Activated T-cell treated with anti-CD3 and anti-CD28 coated beads, Interleukin-2, amount 50 U/mL, for 4 hours (primary cell): Measurements from ENCODE around the gene KIF13A. TPM values are rescaled to one million over a fixed set of nuclear protein-coding genes. Genes with fewer than 3 reads are reported as not detected.

ENCODE experiments used
- ATAC-seq, 2 donors: fragments of 200-7000 bp; cut with Tn5 transposase; one replicate each; pipeline ENCODE4 v1.10.0; 2021
- DNase-seq: peaks from one replicate; pipeline ENCODE4 v3.0.0-alpha.2; 2020
- H3K27me3 Mint-ChIP-seq: one replicate; pipeline ENCODE4 v1.8.0; 2021; ENCODE audit warnings: low read depth, mixed read lengths
- H3K36me3 Mint-ChIP-seq: one replicate; pipeline ENCODE4 v1.8.0; 2022; ENCODE audit warnings: mixed read lengths; ENCODE audit not compliant: insufficient read depth
- H3K4me1 Mint-ChIP-seq: one replicate; pipeline ENCODE4 v1.8.0; 2021; ENCODE audit warnings: low read depth, mixed read lengths
- H3K4me3 Mint-ChIP-seq: one replicate; pipeline ENCODE4 v1.8.0; 2021; ENCODE audit warnings: mild to moderate bottlenecking, moderate library complexity, mixed read lengths
- H3K9me3 Mint-ChIP-seq: one replicate; pipeline ENCODE4 v1.8.0; 2021; ENCODE audit warnings: mixed read lengths
- total RNA-seq, 3 donors: library from RNA; stranded (reverse); gene quantifications; one replicate each; pipeline ENCODE4 v1.2.1, GENCODE V29; 2021

KIF13A gene
- total RNA-seq, 3 donors from 2014 or later = 0.29 to 0.63 (median 0.43) TPM

GRCh38 chr6:17941318-17941717 lies 46.1 kb downstream of the KIF13A start:
- Mint-ChIP-seq H3K9me3 (peaks cover 3% of the 10 kb centered on the region), H3K36me3 (no peaks in the 10 kb centered on the region), H3K4me1 (no peaks in the 10 kb centered on the region), H3K27me3 (peaks cover 15% of the 10 kb centered on the region), H3K4me3 (no peak overlapping the region)
- no peak for ATAC-seq
- no peak for DNase-seq

- Mint-ChIP-seq H3K4me3 (no peak overlapping the region), H3K4me1 (no peaks in the 10 kb centered on the region), H3K9me3 (peaks cover 3% of the 10 kb centered on the region), H3K27me3 (peaks cover 15% of the 10 kb centered on the region), H3K36me3 (no peaks in the 10 kb centered on the region)
- DNase-seq (no peak), ATAC-seq (no peak)
Measured at GRCh38 chr6:17940151-17940792, 47.2 kb downstream of the KIF13A start.

GRCh38 chr6:17938901-17939300 lies 48.5 kb downstream of the KIF13A start:
- no peak for DNase-seq
- Mint-ChIP-seq H3K36me3 (no peaks in the 10 kb centered on the region), H3K4me1 (no peaks in the 10 kb centered on the region), H3K27me3 (peaks cover 10% of the 10 kb centered on the region), H3K9me3 (peaks cover 3% of the 10 kb centered on the region), H3K4me3 (no peak overlapping the region)
- no peak for ATAC-seq

- DNase-seq (no peak), ATAC-seq (no peak)
- Mint-ChIP-seq H3K27me3 (peaks cover 5% of the 10 kb centered on the region), H3K4me3 (no peak overlapping the region), H3K9me3 (peaks cover 3% of the 10 kb centered on the region), H3K4me1 (no peaks in the 10 kb centered on the region), H3K36me3 (no peaks in the 10 kb centered on the region)
Measured at GRCh38 chr6:17935188-17936149, 52.0 kb downstream of the KIF13A start.

GRCh38 chr6:17933716-17934115 lies 53.7 kb downstream of the KIF13A start:
- ATAC-seq = no peak
- DNase-seq = no peak
- H3K27me3 Mint-ChIP-seq = peaks cover 3% of the 10 kb centered on the region
- no peaks in the 10 kb centered on the region for H3K9me3 Mint-ChIP-seq
- H3K36me3 Mint-ChIP-seq = no peaks in the 10 kb centered on the region
- H3K4me1 Mint-ChIP-seq = no peaks in the 10 kb centered on the region
- H3K4me3 Mint-ChIP-seq = no peak overlapping the region

GRCh38 chr6:17932330-17932852 lies 55.0 kb downstream of the KIF13A start:
- Mint-ChIP-seq H3K4me1 (no peaks in the 10 kb centered on the region), H3K4me3 (no peak overlapping the region), H3K9me3 (no peaks in the 10 kb centered on the region), H3K36me3 (no peaks in the 10 kb centered on the region), H3K27me3 (peaks cover 3% of the 10 kb centered on the region)
- ATAC-seq (no peak), DNase-seq (no peak)

- DNase-seq (no peak), ATAC-seq (no peak)
- H3K9me3 Mint-ChIP-seq = no peaks in the 10 kb centered on the region
- no peaks in the 10 kb centered on the region for H3K36me3 Mint-ChIP-seq
- H3K27me3 Mint-ChIP-seq = peaks cover 3% of the 10 kb centered on the region
- no peaks in the 10 kb centered on the region for H3K4me1 Mint-ChIP-seq
- H3K4me3 Mint-ChIP-seq = no peak overlapping the region
Measured at GRCh38 chr6:17931227-17931626, 56.2 kb downstream of the KIF13A start.

GRCh38 chr6:17930321-17930993 lies 57.0 kb downstream of the KIF13A start:
- no peaks in the 10 kb centered on the region for H3K4me1 Mint-ChIP-seq

GRCh38 chr6:17928514-17929430 lies 58.7 kb downstream of the KIF13A start:
- H3K36me3 Mint-ChIP-seq = no peaks in the 10 kb centered on the region
- no peak for DNase-seq
- no peaks in the 10 kb centered on the region for H3K4me1 Mint-ChIP-seq
- H3K27me3 Mint-ChIP-seq = peaks cover 3% of the 10 kb centered on the region
- no peaks in the 10 kb centered on the region for H3K9me3 Mint-ChIP-seq
- no peak overlapping the region for H3K4me3 Mint-ChIP-seq
- ATAC-seq = no peak

More at GRCh38 chr6:17930321-17930993, 57.0 kb downstream of the KIF13A start:
- ATAC-seq (no peak), DNase-seq (no peak)
- Mint-ChIP-seq H3K36me3 (no peaks in the 10 kb centered on the region), H3K9me3 (no peaks in the 10 kb centered on the region), H3K4me3 (no peak overlapping the region), H3K27me3 (peaks cover 3% of the 10 kb centered on the region)

GRCh38 chr6:17927705-17928104 lies 59.7 kb downstream of the KIF13A start:
- no peak for ATAC-seq
- Mint-ChIP-seq H3K9me3 (no peaks in the 10 kb centered on the region), H3K4me1 (no peaks in the 10 kb centered on the region), H3K4me3 (no peak overlapping the region), H3K36me3 (no peaks in the 10 kb centered on the region), H3K27me3 (peaks cover 3% of the 10 kb centered on the region)
- DNase-seq = no peak

- DNase-seq = no peak
- no peaks in the 10 kb centered on the region for H3K27me3 Mint-ChIP-seq
- no peaks in the 10 kb centered on the region for H3K4me1 Mint-ChIP-seq
- no peaks in the 10 kb centered on the region for H3K36me3 Mint-ChIP-seq
- no peak overlapping the region for H3K4me3 Mint-ChIP-seq
- ATAC-seq = no peak
- H3K9me3 Mint-ChIP-seq = no peaks in the 10 kb centered on the region
Measured at GRCh38 chr6:17923401-17923863, 64.0 kb downstream of the KIF13A start.

- Mint-ChIP-seq H3K4me3 (no peak overlapping the region), H3K4me1 (no peaks in the 10 kb centered on the region), H3K27me3 (no peaks in the 10 kb centered on the region), H3K36me3 (no peaks in the 10 kb centered on the region), H3K9me3 (no peaks in the 10 kb centered on the region)
- ATAC-seq (no peak), DNase-seq (no peak)
Measured at GRCh38 chr6:17921454-17921853, 66.0 kb downstream of the KIF13A start.

GRCh38 chr6:17919496-17919895 lies 67.9 kb downstream of the KIF13A start:
- no peaks in the 10 kb centered on the region for H3K36me3 Mint-ChIP-seq
- DNase-seq (no peak), ATAC-seq (no peak)
- no peak overlapping the region for H3K4me3 Mint-ChIP-seq
- no peaks in the 10 kb centered on the region for H3K9me3 Mint-ChIP-seq
- H3K27me3 Mint-ChIP-seq = peaks cover 3% of the 10 kb centered on the region
- no peaks in the 10 kb centered on the region for H3K4me1 Mint-ChIP-seq
